Right cardiac atrium (tissue), 5 donors: ENCODE measurements around the gene SLC37A1. TPM values are rescaled to one million over a fixed set of nuclear protein-coding genes. Genes with fewer than 3 reads are reported as not detected.
A peak's percentile ranks its signal among the peaks of the same experiment; 100 is the strongest.

Experiments
- ATAC-seq, 2 donors: fragments of 200-7000 bp; cut with Tn5 transposase; one replicate each; pipeline versions ENCODE4 v1.8.0 to v1.9.1; 2020; ENCODE audit warnings: moderate library complexity in 2 of 2, mild to moderate bottlenecking in 1 of 2
- DNase-seq, 3 donors: peaks; one replicate each; pipeline ENCODE4 v3.0.0-alpha.2; 2020
- H3K27ac ChIP-seq: one replicate; pipeline ENCODE4 v1.5.1; 2013; ENCODE audit warnings: mild to moderate bottlenecking, low read length, control low read depth, moderate library complexity
- H3K27me3 ChIP-seq: one replicate; pipeline ENCODE4 v1.6.1; 2013; ENCODE audit not compliant: control insufficient read depth, insufficient read depth
- H3K4me1 ChIP-seq: one replicate; pipeline ENCODE4 v1.6.1; 2013; ENCODE audit warnings: low read length; ENCODE audit not compliant: control insufficient read depth, insufficient read depth
- H3K4me3 ChIP-seq: one replicate; pipeline ENCODE4 v1.5.1; 2013; ENCODE audit warnings: low read length, control low read depth
- H3K9me3 ChIP-seq: one replicate; pipeline ENCODE4 v1.6.1; 2013; ENCODE audit warnings: low read length; ENCODE audit not compliant: control insufficient read depth
- WGBS: extraction: QIAGEN DNeasy Blood & Tissue Kit; methylation state at CpG from one replicate; pipeline ENCODE4 v1.1.7; 2013; 5-methylcytosine and 5-hydroxymethylcytosine counted together
- intact Hi-C, 4 donors: fragments of 100-400 bp; cut with DNase I; formaldehyde crosslinking; loops; one replicate each; pipeline versions ENCODE4 v1.11.0 to v1.14.0; 2022 to 2023
- polyA plus RNA-seq: library from polyadenylated mRNA; stranded (reverse); fragments of 200-250 nt; gene quantifications from one replicate; pipeline ENCODE4 v1.2.3, GENCODE V29; 2013
- total RNA-seq, 4 donors: library from RNA; stranded (reverse); fragmentation: NEBNext Ultra II Directional; extraction: Animal tissue kit (Norgen Biotek cat#: 25700); gene quantifications; one replicate each; pipeline ENCODE4 v1.2.1, GENCODE V29; 2021
- donor health status: healthy with polysubstance abuse.
- donor health status: DM: no; HTN: yes; CAD: no.
- donor health status: DM: no; HTN: no; CAD: no.
- donor health status: DM: no; HTN: yes; CAD: no; lungs with severe emphysema.
- donor health status: DM: yes; HTN: yes; CAD: no.

The SLC37A1 gene
- total and polyA plus RNA-seq, 5 donors, result 1.9 to 2.9 (median 2.9) TPM

DNA sequence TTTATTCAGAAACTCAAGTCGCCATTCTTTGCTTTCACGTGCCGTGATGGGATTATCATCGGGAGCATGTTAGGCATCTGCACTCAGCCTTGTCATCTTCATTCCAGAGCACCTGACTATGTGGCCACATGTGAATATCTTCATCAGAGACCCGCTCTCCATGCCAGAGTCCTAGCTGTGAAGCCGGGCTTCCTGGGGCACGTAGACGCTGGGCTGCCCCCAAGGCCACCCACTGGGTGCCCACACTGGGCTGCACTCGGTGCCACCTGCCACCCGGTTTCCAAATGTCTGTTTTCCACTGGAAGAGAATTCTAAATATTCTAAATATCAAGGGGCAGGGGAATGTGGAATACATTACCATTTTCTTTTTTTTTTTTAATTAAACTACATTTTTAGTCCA, 43.8 kb downstream of the SLC37A1 start:
- WGBS, result 93% methylated on average over 10 of the region's 10 CpGs
- Histone ChIP-seq H3K27me3 (no peaks in the 10 kb centered on the region), H3K27ac (no peak overlapping the region)

DNA sequence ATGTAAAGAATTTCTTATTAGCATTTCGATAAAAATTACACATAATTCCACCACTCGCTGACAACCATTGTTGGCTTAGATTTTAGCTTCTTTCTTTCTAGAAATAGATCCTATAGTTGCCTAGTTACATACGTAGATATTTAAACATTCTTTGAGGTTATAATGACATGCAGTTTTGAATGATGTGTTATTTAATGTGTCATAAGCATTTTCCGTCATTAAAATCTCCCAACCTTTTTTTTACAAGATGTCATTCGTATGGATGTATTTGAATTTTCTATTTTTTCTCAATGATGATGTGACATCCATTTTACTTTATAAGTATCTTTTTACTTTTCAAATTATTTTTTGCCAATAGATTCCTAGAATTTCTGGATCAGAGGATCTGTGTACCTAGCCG, 44.7 kb downstream of the SLC37A1 start:
- ATAC-seq (no peak), DNase-seq (no peak)
- H3K27ac ChIP-seq, result no peak overlapping the region
- no peaks in the 10 kb centered on the region for H3K9me3 ChIP-seq
- WGBS, result 95% methylated on average over 6 of the region's 6 CpGs
- H3K27me3 ChIP-seq, result no peaks in the 10 kb centered on the region
- intact Hi-C loops, result no loop called here
- no peak overlapping the region for H3K4me3 ChIP-seq
- H3K4me1 ChIP-seq, result no peaks in the 10 kb centered on the region

More for the DNA sequence above, 43.8 kb downstream of the SLC37A1 start:
- no peak overlapping the region for H3K4me3 ChIP-seq
- H3K9me3 ChIP-seq, result no peaks in the 10 kb centered on the region
- no peaks in the 10 kb centered on the region for H3K4me1 ChIP-seq
- intact Hi-C loops, result no loop called here
- DNase-seq (no peak), ATAC-seq (no peak)

GRCh38 chr21:42558846-42559245, 45.2 kb downstream of the SLC37A1 start:
- no peaks in the 10 kb centered on the region for H3K27me3 ChIP-seq
- no peak overlapping the region for H3K4me3 ChIP-seq
- DNase-seq (peak in 1 of 3 donors; percentile 22), ATAC-seq (no peak)
- WGBS, result 87% methylated on average over 15 of the region's 15 CpGs
- intact Hi-C loops, result no loop called here
- H3K4me1 ChIP-seq, result no peaks in the 10 kb centered on the region
- H3K9me3 ChIP-seq, result no peaks in the 10 kb centered on the region
- no peak overlapping the region for H3K27ac ChIP-seq

DNA sequence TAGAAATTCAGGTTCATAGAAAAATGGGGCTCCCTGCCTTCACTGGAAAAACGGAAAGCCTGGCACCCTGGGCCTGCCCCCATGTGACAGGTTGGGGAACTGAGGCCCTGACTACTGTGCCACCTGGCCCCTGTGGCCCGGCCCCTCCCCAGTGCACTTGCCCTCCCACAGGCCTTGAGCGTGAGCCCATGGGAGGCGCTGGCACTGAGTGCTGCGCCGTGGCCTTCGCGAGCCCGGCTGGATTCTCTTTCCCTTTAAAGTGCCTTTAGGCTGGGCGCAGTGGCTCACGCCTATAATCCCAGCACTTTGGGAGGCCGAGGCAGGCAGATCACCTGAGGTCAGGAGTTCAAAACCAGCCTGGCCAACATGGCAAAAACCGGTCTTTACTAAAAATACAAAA, 45.7 kb downstream of the SLC37A1 start:
- Histone ChIP-seq H3K9me3 (no peaks in the 10 kb centered on the region), H3K27ac (no peak overlapping the region), H3K4me1 (no peaks in the 10 kb centered on the region), H3K27me3 (no peaks in the 10 kb centered on the region), H3K4me3 (no peak overlapping the region)
- peak in 1 of 3 donors; percentile 38 for DNase-seq
- ATAC-seq, result no peak
- intact Hi-C loops, result no loop called here
- WGBS, result 95% methylated on average over 13 of the region's 13 CpGs

DNA sequence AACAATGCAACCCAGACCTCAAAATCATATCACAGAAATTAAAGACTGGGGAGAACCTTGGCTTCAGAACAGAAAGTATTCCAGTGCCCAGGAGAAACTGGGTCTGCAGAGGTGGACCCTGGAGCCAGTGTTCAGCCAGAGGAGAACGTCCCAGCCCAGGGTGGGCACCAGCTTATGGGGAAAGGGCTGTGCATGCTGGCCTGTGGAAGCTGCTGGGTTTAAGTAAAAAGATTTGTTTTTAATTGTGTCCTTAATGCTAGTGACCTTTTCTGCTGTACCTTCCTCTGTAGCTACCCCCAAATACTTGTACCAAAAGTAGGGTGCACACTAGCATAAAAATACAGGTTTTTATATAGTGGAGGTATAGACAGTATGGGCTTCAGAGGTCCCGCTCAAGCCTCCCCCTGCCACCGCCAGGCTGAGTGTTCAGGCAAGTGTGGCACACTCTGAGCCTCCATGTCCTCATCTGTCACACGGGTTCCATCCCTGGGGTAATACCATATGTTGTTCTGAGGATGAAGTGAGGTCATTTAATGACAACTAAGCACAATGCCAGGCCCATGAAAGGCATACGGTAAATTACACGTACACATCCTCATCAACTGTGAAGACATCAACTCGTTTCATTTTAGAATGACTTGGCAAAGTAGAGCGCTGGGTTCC, 47.0 kb downstream of the SLC37A1 start:
- Histone ChIP-seq H3K4me3 (no peak overlapping the region), H3K4me1 (no peaks in the 10 kb centered on the region), H3K27me3 (no peaks in the 10 kb centered on the region), H3K27ac (no peak overlapping the region), H3K9me3 (no peaks in the 10 kb centered on the region)
- DNase-seq, result peak in 1 of 3 donors; percentile 11
- WGBS, result 92% methylated on average over 8 of the region's 8 CpGs
- intact Hi-C loops, result no loop called here
- no peak for ATAC-seq

DNA sequence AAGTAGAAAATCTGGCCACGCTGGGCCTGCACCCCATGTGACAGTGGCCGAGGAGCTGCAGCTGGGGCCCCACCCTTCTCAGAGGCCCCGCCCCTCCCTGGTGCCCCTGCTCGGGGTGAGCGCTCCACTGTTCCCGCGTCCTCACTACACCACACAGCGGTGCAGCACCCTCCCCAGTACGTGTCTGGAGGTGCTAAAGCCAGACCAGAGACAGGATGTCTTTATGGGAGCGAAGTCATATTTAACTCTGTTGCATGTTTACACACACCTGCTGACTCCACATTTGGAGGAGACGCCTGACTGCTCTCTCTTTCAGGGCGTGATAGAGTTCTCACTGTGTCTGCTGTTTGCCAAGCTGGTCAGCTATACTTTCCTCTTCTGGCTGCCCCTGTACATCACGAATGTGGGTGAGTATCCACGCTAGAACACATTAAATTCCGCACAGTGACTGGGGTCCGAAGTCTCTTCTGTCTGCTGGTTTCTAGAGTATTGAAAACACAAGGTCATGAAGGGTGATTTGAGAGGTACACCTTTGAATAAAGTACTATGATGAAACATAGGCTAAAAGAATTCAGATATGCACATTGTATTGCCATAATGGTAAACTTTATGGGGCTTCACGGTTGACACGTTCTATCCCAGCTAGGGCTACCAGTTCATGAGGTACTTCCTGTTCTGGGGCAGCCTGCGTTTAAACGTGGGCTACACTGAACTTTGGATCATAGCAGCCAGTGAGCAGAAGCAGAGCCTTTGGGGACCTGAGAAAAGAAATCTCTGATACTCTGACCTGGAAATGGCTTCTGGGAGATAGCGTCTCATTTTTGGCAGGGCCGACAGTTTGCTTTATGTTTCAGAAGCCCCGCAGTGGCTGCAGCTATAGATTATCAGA, 48.4 kb downstream of the SLC37A1 start:
- Histone ChIP-seq H3K4me1 (no peaks in the 10 kb centered on the region), H3K9me3 (no peaks in the 10 kb centered on the region), H3K27ac (no peak overlapping the region), H3K27me3 (no peaks in the 10 kb centered on the region), H3K4me3 (no peak overlapping the region)
- no peak for ATAC-seq
- 69% methylated on average over 23 of the region's 23 CpGs for WGBS
- peak in 1 of 3 donors; percentile 29 for DNase-seq
- intact Hi-C loops, result no loop called here

DNA sequence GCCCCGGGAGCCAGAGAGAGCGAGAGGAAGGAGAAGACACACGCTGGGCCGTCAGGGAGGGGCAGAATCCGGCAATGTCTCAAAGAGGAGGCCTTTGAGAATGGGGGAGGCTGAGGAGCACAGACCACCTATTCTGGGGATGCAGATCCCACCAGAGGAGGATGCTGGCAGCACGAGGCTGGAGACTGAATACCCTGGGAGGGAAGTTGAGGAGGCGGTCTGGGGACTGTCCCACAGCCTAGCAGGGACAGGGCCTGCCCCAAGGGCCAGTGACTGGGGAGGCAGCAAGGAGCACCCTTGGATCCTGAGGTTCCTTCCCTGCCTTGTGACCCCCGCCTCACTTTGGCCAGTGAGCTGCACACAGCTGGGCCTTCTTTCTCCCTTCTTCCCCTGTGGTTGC, 49.2 kb downstream of the SLC37A1 start:
- ATAC-seq, result no peak
- H3K27me3 ChIP-seq, result no peaks in the 10 kb centered on the region
- no peaks in the 10 kb centered on the region for H3K4me1 ChIP-seq
- WGBS, result 77% methylated on average over 8 of the region's 8 CpGs
- intact Hi-C loops, result no loop called here
- no peak overlapping the region for H3K27ac ChIP-seq
- no peak overlapping the region for H3K4me3 ChIP-seq
- DNase-seq, result peak in 1 of 3 donors; percentile 17
- no peaks in the 10 kb centered on the region for H3K9me3 ChIP-seq

GRCh38 chr21:42563261-42563660, 49.6 kb downstream of the SLC37A1 start:
- H3K4me3 ChIP-seq, result no peak overlapping the region
- 88% methylated on average over 10 of the region's 10 CpGs for WGBS
- no peaks in the 10 kb centered on the region for H3K27me3 ChIP-seq
- DNase-seq (no peak), ATAC-seq (no peak)
- H3K4me1 ChIP-seq, result no peaks in the 10 kb centered on the region
- intact Hi-C loops, result no loop called here
- H3K9me3 ChIP-seq, result no peaks in the 10 kb centered on the region
- H3K27ac ChIP-seq, result no peak overlapping the region

GRCh38 chr21:42563686-42564085, 50.0 kb downstream of the SLC37A1 start:
- WGBS, result 89% methylated on average over 14 of the region's 14 CpGs
- no peaks in the 10 kb centered on the region for H3K27me3 ChIP-seq
- ATAC-seq, result no peak
- intact Hi-C loops, result no loop called here
- no peaks in the 10 kb centered on the region for H3K9me3 ChIP-seq
- no peak overlapping the region for H3K27ac ChIP-seq
- no peaks in the 10 kb centered on the region for H3K4me1 ChIP-seq
- H3K4me3 ChIP-seq, result no peak overlapping the region
- peak in 1 of 3 donors; percentile 18 for DNase-seq

- DNase-seq, result peak in 1 of 3 donors; percentile 32
- no peak overlapping the region for H3K27ac ChIP-seq
- H3K4me3 ChIP-seq, result no peak overlapping the region
- no peak for ATAC-seq
- intact Hi-C loops, result no loop called here
- no peaks in the 10 kb centered on the region for H3K4me1 ChIP-seq
- H3K27me3 ChIP-seq, result no peaks in the 10 kb centered on the region
- 94% methylated on average over 17 of the region's 17 CpGs for whole genome bisulfite sequencing
- H3K9me3 ChIP-seq, result no peaks in the 10 kb centered on the region
These were observed 50.9 kb downstream of the SLC37A1 start for GRCh38 chr21:42564561-42564971.

DNA sequence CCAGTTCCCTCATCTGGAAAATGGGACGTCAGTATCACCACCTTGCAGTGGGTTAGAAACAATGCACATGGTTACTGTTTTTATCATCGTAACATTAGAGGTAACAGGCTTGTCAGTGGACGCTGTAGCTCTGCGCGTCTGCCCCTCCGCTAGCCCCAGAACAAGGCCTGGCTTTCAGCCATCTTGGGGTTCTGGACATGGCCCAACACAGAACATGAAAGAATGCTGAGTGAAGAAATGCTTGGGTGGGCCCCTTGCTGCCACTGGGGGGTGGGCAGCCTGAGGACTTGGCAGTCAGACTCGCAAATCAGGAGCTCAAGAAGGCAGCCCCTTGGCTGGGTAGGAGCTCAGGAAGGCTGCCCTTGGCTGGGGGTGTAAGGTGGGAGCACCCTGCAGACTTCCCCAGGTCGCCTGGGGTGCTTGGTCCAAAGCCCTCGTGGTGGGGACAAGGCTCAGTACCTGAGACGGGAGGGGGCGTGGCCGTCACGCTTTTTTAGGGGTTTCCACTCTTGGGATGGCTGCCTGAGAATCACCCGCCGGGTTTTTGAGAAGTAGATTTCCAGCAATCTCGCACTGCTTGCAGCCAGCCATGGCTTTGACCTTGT, 51.7 kb downstream of the SLC37A1 start:
- no peaks in the 10 kb centered on the region for H3K27me3 ChIP-seq
- WGBS, result 91% methylated on average over 16 of the region's 16 CpGs
- no peaks in the 10 kb centered on the region for H3K4me1 ChIP-seq
- no peaks in the 10 kb centered on the region for H3K9me3 ChIP-seq
- H3K4me3 ChIP-seq, result no peak overlapping the region
- intact Hi-C loops, result no loop called here
- no peak for ATAC-seq
- H3K27ac ChIP-seq, result no peak overlapping the region
- no peak for DNase-seq
